Heart left ventricle (tissue), 13 donors: ENCODE data around the gene MAP7D3.

Source experiments
- POLR2A ChIP-seq, 2 donors: fragments of 450-650 bp; IDR thresholded peaks; one replicate each; pipeline ENCODE4 v1.6.1; 2017; ENCODE audit warnings: antibody characterized with exemption in 2 of 2, mild to moderate bottlenecking in 2 of 2, moderate library complexity in 2 of 2
- TF ChIP-seq, protein P1 (sequence below), 12 donors: fragments of 200-600 bp; sonication (generic) in 4 of 12; IDR thresholded peaks; one replicate each; pipeline versions ENCODE4 v1.5.0 to v1.8.0; 2018 to 2022; ENCODE audit warnings: antibody characterized with exemption in 12 of 12, mild to moderate bottlenecking in 5 of 12
- donor health status: ischemic (EF 13 %, LVEDD 7.1; RV severe dilation, severe dysfunction).
- donor health status: DM: no; HTN: yes; CAD: no.
- donor health status: DM: no; HTN: no; CAD: no.
- donor health status: ischemic (EF 25% LVEDD 6.9; RV normal size, moderate dysfunction).
- donor health status: ischemic (EF 25% LVEDD 5.7; RV mildly dilated, moderate dysfunction).
- donor health status: ischemic (EF 35%, LVEDD 5.7; RV mildly dilated, moderate dysfunction).
- donor health status: nonischemic (EF 11% LVEDD 7.7; RV severe dilation, severe dysfunction).
- donor health status: DM: yes; HTN: yes; CAD: no.
- donor health status: PGD.
- donor health status: ischemic (EF 29% LVEDD 5.4; RV normal size, mild dysfunction).
- donor health status: nonischemic (EF 23%, LVEDD 6.1; RV moderate dilation, normal function).

DNA sequence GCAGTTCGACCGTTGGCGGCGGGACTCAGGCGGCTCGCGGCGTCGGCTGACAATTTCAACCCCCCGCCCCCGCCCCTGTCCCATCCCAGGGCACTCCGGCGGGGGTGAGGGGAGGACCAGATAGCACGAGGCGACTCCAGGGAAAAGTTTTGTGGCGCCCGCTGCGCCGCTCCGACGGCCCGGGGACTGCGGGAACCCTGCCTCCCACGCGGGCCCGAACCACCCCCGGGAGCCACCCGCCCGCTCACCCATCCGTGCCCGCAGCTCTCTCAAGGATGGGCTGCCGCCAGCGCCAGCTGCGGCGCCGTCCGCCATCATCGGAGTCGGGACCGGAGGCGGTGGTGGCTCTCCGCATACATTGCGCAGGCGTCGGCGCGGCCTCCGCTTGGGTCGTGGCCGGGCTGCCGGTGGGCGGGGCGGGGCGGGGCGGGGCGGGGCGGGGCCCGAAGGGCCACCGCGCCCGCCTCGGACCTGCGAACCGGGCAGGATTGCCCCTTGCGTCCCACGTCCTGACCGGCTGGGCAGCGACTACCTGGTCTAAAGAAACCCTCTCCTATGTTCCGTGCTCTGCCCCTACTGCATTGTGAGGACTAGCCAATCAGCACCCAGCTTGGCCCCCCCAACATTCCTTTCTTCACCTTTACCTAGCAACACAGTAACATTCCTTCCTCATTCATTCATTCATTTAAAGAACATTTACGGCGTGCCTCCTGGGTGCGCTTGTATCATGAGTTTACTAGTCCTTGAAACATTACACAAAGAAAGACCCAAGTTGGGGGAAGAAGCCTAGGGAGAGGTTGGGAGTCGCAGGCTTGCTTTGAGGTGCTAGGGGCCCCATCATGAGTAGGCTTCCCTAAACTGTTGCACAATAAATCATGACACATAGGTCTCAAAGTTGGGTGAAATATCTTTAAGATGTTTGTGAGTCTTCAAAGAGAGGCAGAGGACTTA is at the start of gene MAP7D3:
- TF ChIP-seq, protein P1, sequence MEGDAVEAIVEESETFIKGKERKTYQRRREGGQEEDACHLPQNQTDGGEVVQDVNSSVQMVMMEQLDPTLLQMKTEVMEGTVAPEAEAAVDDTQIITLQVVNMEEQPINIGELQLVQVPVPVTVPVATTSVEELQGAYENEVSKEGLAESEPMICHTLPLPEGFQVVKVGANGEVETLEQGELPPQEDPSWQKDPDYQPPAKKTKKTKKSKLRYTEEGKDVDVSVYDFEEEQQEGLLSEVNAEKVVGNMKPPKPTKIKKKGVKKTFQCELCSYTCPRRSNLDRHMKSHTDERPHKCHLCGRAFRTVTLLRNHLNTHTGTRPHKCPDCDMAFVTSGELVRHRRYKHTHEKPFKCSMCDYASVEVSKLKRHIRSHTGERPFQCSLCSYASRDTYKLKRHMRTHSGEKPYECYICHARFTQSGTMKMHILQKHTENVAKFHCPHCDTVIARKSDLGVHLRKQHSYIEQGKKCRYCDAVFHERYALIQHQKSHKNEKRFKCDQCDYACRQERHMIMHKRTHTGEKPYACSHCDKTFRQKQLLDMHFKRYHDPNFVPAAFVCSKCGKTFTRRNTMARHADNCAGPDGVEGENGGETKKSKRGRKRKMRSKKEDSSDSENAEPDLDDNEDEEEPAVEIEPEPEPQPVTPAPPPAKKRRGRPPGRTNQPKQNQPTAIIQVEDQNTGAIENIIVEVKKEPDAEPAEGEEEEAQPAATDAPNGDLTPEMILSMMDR (IDR thresholded peaks at IDR 0.05), result no peak
- TF ChIP-seq POLR2A (IDR thresholded peaks at IDR 0.05), result peak in 1 of 2 donors; percentile 41
